Smooth muscle cell (in vitro differentiated cells): ENCODE data around the gene C1RL. TPM values are rescaled to one million over a fixed set of nuclear protein-coding genes. Genes with fewer than 3 reads are reported as not detected.

Experiments used
- DNase-seq: peaks from one replicate; lab custom pipeline; 2025; ENCODE audit not compliant: unreplicated experiment; lab: John Stamatoyannopoulos, UW
- H2AFZ ChIP-seq: fragments of 200-600 bp; sonication (generic); 2 replicates; pipeline ENCODE4 v1.6.0; 2016; ENCODE audit warnings: antibody characterized with exemption, low read depth, mild to moderate bottlenecking
- H3F3A ChIP-seq: fragments of 200-600 bp; sonication (generic); 2 replicates; pipeline ENCODE4 v1.6.0; 2017; ENCODE audit warnings: antibody characterized with exemption, low read depth
- H3K27ac ChIP-seq: fragments of 200-600 bp; sonication (generic); 2 replicates; pipeline ENCODE4 v1.5.1; 2016; ENCODE audit warnings: low read depth, mild to moderate bottlenecking
- H3K27me3 ChIP-seq: fragments of 200-600 bp; sonication (generic); 2 replicates; pipeline ENCODE4 v1.6.1; 2016; ENCODE audit warnings: low read depth, mild to moderate bottlenecking
- H3K36me3 ChIP-seq: fragments of 200-600 bp; sonication (generic); 2 replicates; pipeline ENCODE4 v1.5.1; 2016; ENCODE audit warnings: low read depth
- H3K4me1 ChIP-seq: fragments of 200-600 bp; sonication (generic); 2 replicates; pipeline ENCODE4 v1.5.1; 2016; ENCODE audit warnings: low read depth
- H3K4me2 ChIP-seq: fragments of 200-600 bp; sonication (generic); 2 replicates; pipeline ENCODE4 v1.6.0; 2016; ENCODE audit warnings: mild to moderate bottlenecking
- H3K4me3 ChIP-seq: fragments of 200-600 bp; sonication (generic); 2 replicates; pipeline ENCODE4 v1.5.1; 2016; ENCODE audit warnings: mild to moderate bottlenecking
- H3K79me2 ChIP-seq: fragments of 200-600 bp; sonication (generic); 2 replicates; pipeline ENCODE4 v1.6.0; 2016; ENCODE audit warnings: low read depth, mild to moderate bottlenecking
- H3K9ac ChIP-seq: fragments of 200-600 bp; sonication (generic); 2 replicates; pipeline ENCODE4 v1.6.0; 2016; ENCODE audit warnings: low read depth
- H3K9me3 ChIP-seq: fragments of 200-600 bp; sonication (generic); replicated peaks from 2 replicates; pipeline ENCODE4 v1.5.1; 2016; ENCODE audit warnings: low read depth
- H4K20me1 ChIP-seq: fragments of 200-600 bp; sonication (generic); 2 replicates; pipeline ENCODE4 v1.6.0; 2016; ENCODE audit warnings: low read depth
- CTCF ChIP-seq: fragments of 200-600 bp; sonication (generic); IDR thresholded peaks from 2 replicates; pipeline ENCODE4 v1.5.1; 2017; ENCODE audit warnings: borderline replicate concordance, mild to moderate bottlenecking, antibody characterized with exemption; ENCODE audit not compliant: insufficient read depth, poor library complexity, severe bottlenecking
- WGBS: methylation state at CpG from one replicate; pipeline ENCODE4 v1.1.7; 2016; ENCODE audit warnings: low lambda C conversion rate; 5-methylcytosine and 5-hydroxymethylcytosine counted together
- polyA plus RNA-seq: library from polyadenylated mRNA; unstranded; fragments of >200 nt; fragmentation: Nextera tagmentation; extraction: Ambion mirVana; gene quantifications from 2 replicates; pipeline ENCODE4 v1.2.1, GENCODE V29; 2016
- total RNA-seq: library from RNA; depleted of rRNA; stranded (reverse); fragments of >200 nt; gene quantifications from 2 replicates; pipeline ENCODE4 v1.2.3, GENCODE V29; 2014

C1RL gene
- total and polyA plus RNA-seq, 2 experiments from 2014 or later: 8.7 to 21.1 TPM

DNA sequence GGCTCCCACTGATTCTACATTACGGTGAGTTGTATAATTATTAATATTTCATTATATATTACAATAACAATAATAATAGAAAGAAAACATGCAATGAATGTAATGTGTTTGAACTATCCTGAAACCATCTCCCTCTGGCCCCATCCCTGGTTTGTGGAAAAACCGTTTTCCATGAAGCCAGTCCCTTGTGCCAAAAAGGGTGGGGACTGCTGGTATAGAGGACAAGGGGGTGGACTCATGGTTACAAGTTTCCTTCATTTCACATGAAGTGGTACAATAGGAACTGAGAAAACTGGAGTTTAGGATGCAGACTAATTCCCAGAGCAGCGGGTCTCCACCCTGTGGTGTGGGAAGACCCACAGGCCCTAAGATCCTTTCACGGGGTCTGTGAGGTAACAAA, 3.0 kb upstream of the C1RL start:
- TF ChIP-seq CTCF: no peak
- no peak overlapping the region for H3K9ac ChIP-seq
- no peak overlapping the region for H3K4me3 ChIP-seq
- H3K27me3 ChIP-seq: no peaks in the 10 kb centered on the region
- peaks cover 6% of the 10 kb centered on the region for H3K79me2 ChIP-seq
- 94% methylated on average over 4 of the region's 4 CpGs for WGBS
- no peak overlapping the region for H3K27ac ChIP-seq
- H3K36me3 ChIP-seq: no peaks in the 10 kb centered on the region
- H3K9me3 ChIP-seq: no peaks in the 10 kb centered on the region
- no peaks in the 10 kb centered on the region for H3F3A ChIP-seq
- no peak overlapping the region for H3K4me2 ChIP-seq
- no peaks in the 10 kb centered on the region for H3K4me1 ChIP-seq
- DNase-seq: no peak
- no peak overlapping the region for H2AFZ ChIP-seq
- H4K20me1 ChIP-seq: peaks cover 7% of the 10 kb centered on the region

- H2AFZ ChIP-seq: no peak overlapping the region
- H3K79me2 ChIP-seq: peaks cover 14% of the 10 kb centered on the region
- no peaks in the 10 kb centered on the region for H3K9me3 ChIP-seq
- no peak for TF ChIP-seq CTCF
- peaks cover 7% of the 10 kb centered on the region for H4K20me1 ChIP-seq
- WGBS: 97% methylated on average over 5 of the region's 5 CpGs
- no peak overlapping the region for H3K4me2 ChIP-seq
- no peak overlapping the region for H3K4me3 ChIP-seq
- no peaks in the 10 kb centered on the region for H3K27me3 ChIP-seq
- no peaks in the 10 kb centered on the region for H3K36me3 ChIP-seq
- no peaks in the 10 kb centered on the region for H3F3A ChIP-seq
- no peaks in the 10 kb centered on the region for H3K4me1 ChIP-seq
- no peak overlapping the region for H3K27ac ChIP-seq
- H3K9ac ChIP-seq: no peak overlapping the region
- no peak for DNase-seq
Measured at GRCh38 chr12:7110661-7111060, 1.6 kb upstream of the C1RL start.

DNA sequence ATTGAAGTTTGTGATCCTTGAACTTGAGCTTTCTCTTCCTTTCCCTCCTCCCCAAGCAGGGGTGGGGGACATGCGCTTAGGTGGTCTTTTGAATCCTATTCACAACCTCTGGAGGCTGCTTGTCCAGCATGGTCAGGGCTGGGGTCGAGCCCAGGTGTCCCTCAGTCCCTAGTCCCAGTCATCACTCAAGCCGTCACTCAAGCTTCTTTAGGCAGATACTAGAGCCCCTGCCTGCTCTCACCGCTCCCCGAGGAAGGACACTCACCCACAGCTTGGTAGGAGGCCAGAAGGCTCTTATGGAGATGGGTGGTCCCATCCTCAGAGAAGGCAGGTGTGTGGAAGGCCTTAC, 532 bp upstream of the C1RL start:
- H3K27ac ChIP-seq: no peak overlapping the region
- H3K4me1 ChIP-seq: no peaks in the 10 kb centered on the region
- H3K9me3 ChIP-seq: no peaks in the 10 kb centered on the region
- peak overlapping the region; percentile 83 for H3K4me3 ChIP-seq
- peak overlapping the region; percentile 99 for H3K4me2 ChIP-seq
- peaks cover 7% of the 10 kb centered on the region for H4K20me1 ChIP-seq
- 75% methylated on average over 5 of the region's 5 CpGs for WGBS
- peaks cover 14% of the 10 kb centered on the region for H3K79me2 ChIP-seq
- DNase-seq: no peak
- H3F3A ChIP-seq: no peaks in the 10 kb centered on the region
- H3K27me3 ChIP-seq: no peaks in the 10 kb centered on the region
- no peak overlapping the region for H3K9ac ChIP-seq
- no peak overlapping the region for H2AFZ ChIP-seq
- no peak for TF ChIP-seq CTCF
- no peaks in the 10 kb centered on the region for H3K36me3 ChIP-seq

DNA sequence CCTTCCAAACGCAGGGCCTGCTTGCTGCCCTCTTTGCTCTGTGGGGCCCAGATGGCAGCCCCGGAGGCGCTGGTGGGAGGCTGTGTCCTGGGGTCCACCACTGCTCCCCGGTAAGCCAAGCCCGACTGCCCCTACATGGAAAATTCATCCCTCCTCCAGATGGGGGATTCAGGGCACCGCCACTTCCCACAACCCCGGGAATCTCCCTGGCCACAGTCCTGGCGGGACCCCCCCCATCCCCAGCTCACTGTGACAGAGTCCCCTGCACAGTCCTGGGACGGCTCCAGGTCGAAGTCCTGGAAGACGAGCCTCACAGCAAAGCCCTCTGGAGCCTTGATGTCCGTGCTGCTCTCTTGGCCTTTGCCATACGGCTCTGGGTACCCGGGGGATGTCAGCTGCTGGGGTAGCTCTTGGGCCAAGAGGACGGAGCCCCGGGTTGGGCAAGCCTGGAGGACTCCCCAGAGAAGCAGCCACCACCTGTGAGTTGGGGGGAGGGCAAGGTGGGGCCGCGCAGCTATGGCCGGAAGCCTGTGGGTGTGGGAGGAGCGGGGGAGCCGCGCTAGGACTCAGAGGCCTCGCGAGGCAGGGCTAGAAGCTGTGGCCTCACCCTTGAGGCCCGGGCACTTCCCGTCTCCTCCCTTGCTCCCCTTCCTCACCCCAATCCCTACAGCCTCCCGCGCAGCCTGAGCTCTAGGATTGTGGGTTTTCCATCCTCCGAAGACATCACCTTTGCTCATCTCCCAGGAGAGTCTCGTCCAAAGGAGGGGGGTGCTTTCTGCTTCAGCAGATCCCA, 815 bp downstream of the C1RL start:
- peak overlapping the region; percentile 52 for H3K27ac ChIP-seq

More for the DNA sequence above, 815 bp downstream of the C1RL start:
- Histone ChIP-seq H2AFZ (peak overlapping the region; percentile 96), H3K4me1 (no peaks in the 10 kb centered on the region), H3K9ac (peak overlapping the region; percentile 82), H3K27me3 (no peaks in the 10 kb centered on the region), H3K79me2 (peaks cover 14% of the 10 kb centered on the region), H3K36me3 (no peaks in the 10 kb centered on the region), H3F3A (no peaks in the 10 kb centered on the region), H3K4me3 (peak overlapping the region; percentile 83), H3K4me2 (peak overlapping the region; percentile 99), H4K20me1 (no peaks in the 10 kb centered on the region), H3K9me3 (no peaks in the 10 kb centered on the region)
- TF ChIP-seq CTCF: no peak
- 19% methylated on average over 27 of the region's 30 CpGs for WGBS
- peak; percentile 14 for DNase-seq
